ENCODE results near the gene ANKRD63. TPM values are rescaled to one million over a fixed set of nuclear protein-coding genes. Genes with fewer than 3 reads are reported as not detected.
A peak's percentile ranks its signal among the peaks of the same experiment; 100 is the strongest.

Gene ANKRD63
- total and polyA plus RNA-seq, 2 of the 13 experiments (the other 11 are each of a cell fraction or from before 2014, with no cell fraction given), result not detected

DNA sequence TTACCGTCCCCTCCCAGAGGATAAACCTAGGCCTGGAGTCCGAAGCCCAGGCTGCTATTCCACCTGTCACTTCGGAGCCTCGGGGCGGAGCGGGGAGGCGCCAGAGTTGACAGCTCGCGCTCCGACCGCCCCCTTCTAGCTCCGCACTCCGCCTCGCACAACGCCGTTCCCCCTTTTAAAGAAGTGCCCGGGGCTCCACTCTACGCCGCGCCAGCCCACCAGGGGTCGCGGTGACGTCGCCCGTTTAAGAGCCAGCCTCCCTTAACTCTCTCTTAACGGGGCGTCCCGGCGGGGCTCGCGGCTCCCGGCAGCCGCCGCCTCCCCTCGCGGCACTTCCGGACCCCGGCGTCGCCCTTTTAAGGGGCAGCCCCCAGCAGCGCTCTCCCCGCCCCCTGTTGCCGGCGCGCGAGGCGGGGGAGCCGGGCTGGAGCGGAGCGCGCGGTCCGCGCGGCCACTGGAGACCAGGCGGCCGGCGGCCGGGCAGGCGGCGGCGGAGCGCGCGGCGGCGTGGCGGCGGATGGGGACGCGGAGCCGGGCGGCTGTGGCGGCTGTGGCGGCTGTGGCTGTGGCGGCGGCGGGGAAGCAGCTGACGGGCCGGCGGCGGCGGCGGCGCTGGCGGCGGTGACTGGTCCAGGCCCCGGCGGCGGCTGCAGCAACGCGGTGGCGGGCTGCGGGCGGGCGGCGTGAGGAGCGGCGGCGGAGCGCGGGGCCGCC is 40.5 kb upstream of the ANKRD63 start, which contains the start of gene INAFM2 (continued):
- TF ChIP-seq GATA4 (IDR thresholded peaks at IDR 0.05; ENCODE audit: borderline replicate concordance, low read depth), result no peak
- peak; percentile 32; the same call in 1 of the 2 replicates for TF ChIP-seq MIER2 (CRISPR knock-in tag; IDR thresholded peaks at IDR 0.05)
- no peak for TF ChIP-seq ZNF510 (CRISPR knock-in tag; IDR thresholded peaks at IDR 0.05; ENCODE audit: low read depth)
- TF ChIP-seq NFE2 (CRISPR knock-in tag; IDR thresholded peaks at IDR 0.05), result no peak
- peak; percentile 89 for TF ChIP-seq SALL2 (CRISPR knock-in tag; IDR thresholded peaks at IDR 0.05)
- TF ChIP-seq, protein P1, sequence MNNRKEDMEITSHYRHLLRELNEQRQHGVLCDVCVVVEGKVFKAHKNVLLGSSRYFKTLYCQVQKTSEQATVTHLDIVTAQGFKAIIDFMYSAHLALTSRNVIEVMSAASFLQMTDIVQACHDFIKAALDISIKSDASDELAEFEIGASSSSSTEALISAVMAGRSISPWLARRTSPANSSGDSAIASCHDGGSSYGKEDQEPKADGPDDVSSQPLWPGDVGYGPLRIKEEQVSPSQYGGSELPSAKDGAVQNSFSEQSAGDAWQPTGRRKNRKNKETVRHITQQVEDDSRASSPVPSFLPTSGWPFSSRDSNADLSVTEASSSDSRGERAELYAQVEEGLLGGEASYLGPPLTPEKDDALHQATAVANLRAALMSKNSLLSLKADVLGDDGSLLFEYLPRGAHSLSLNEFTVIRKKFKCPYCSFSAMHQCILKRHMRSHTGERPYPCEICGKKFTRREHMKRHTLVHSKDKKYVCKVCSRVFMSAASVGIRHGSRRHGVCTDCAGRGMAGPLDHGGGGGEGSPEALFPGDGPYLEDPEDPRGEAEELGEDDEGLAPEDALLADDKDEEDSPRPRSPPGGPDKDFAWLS (CRISPR knock-in tag; IDR thresholded peaks at IDR 0.05; ENCODE audit: borderline replicate concordance), result no peak
- no peak for TF ChIP-seq ATM (IDR thresholded peaks at IDR 0.05; ENCODE audit: borderline replicate concordance)
- TF ChIP-seq KAT8 (CRISPR knock-in tag; IDR thresholded peaks at IDR 0.05), result peak; percentile 52; the same call in 1 of the 2 replicates
- TF ChIP-seq, protein P2, sequence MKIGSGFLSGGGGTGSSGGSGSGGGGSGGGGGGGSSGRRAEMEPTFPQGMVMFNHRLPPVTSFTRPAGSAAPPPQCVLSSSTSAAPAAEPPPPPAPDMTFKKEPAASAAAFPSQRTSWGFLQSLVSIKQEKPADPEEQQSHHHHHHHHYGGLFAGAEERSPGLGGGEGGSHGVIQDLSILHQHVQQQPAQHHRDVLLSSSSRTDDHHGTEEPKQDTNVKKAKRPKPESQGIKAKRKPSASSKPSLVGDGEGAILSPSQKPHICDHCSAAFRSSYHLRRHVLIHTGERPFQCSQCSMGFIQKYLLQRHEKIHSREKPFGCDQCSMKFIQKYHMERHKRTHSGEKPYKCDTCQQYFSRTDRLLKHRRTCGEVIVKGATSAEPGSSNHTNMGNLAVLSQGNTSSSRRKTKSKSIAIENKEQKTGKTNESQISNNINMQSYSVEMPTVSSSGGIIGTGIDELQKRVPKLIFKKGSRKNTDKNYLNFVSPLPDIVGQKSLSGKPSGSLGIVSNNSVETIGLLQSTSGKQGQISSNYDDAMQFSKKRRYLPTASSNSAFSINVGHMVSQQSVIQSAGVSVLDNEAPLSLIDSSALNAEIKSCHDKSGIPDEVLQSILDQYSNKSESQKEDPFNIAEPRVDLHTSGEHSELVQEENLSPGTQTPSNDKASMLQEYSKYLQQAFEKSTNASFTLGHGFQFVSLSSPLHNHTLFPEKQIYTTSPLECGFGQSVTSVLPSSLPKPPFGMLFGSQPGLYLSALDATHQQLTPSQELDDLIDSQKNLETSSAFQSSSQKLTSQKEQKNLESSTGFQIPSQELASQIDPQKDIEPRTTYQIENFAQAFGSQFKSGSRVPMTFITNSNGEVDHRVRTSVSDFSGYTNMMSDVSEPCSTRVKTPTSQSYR (CRISPR knock-in tag; IDR thresholded peaks at IDR 0.05; ENCODE audit: borderline replicate concordance), result peak; percentile 14; the same call in 1 of the 2 replicates
- peak; percentile 87 for TF ChIP-seq ZNF441 (CRISPR knock-in tag; IDR thresholded peaks at IDR 0.05; ENCODE audit: borderline replicate concordance)
- TF ChIP-seq AHR (CRISPR knock-in tag; IDR thresholded peaks at IDR 0.05), result no peak
- TF ChIP-seq, protein P3, sequence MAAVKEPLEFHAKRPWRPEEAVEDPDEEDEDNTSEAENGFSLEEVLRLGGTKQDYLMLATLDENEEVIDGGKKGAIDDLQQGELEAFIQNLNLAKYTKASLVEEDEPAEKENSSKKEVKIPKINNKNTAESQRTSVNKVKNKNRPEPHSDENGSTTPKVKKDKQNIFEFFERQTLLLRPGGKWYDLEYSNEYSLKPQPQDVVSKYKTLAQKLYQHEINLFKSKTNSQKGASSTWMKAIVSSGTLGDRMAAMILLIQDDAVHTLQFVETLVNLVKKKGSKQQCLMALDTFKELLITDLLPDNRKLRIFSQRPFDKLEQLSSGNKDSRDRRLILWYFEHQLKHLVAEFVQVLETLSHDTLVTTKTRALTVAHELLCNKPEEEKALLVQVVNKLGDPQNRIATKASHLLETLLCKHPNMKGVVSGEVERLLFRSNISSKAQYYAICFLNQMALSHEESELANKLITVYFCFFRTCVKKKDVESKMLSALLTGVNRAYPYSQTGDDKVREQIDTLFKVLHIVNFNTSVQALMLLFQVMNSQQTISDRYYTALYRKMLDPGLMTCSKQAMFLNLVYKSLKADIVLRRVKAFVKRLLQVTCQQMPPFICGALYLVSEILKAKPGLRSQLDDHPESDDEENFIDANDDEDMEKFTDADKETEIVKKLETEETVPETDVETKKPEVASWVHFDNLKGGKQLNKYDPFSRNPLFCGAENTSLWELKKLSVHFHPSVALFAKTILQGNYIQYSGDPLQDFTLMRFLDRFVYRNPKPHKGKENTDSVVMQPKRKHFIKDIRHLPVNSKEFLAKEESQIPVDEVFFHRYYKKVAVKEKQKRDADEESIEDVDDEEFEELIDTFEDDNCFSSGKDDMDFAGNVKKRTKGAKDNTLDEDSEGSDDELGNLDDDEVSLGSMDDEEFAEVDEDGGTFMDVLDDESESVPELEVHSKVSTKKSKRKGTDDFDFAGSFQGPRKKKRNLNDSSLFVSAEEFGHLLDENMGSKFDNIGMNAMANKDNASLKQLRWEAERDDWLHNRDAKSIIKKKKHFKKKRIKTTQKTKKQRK (IDR thresholded peaks at IDR 0.05; ENCODE audit: low read length), result no peak
- TF ChIP-seq, protein P4, sequence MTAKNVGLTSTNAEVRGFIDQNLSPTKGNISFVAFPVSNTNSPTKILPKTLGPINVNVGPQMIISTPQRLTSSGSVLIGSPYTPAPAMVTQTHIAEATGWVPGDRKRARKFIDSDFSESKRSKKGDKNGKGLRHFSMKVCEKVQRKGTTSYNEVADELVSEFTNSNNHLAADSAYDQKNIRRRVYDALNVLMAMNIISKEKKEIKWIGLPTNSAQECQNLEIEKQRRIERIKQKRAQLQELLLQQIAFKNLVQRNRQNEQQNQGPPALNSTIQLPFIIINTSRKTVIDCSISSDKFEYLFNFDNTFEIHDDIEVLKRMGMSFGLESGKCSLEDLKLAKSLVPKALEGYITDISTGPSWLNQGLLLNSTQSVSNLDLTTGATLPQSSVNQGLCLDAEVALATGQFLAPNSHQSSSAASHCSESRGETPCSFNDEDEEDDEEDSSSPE (CRISPR knock-in tag; IDR thresholded peaks at IDR 0.05), result peak; percentile 73
- no peak for TF ChIP-seq ZNF841 (CRISPR knock-in tag; IDR thresholded peaks at IDR 0.05; ENCODE audit: borderline replicate concordance)
- no peak for TF ChIP-seq ZNF747 (CRISPR knock-in tag; IDR thresholded peaks at IDR 0.05; ENCODE audit: borderline replicate concordance)
- TF ChIP-seq MYC (CRISPR knock-in tag; IDR thresholded peaks at IDR 0.05; ENCODE audit: borderline replicate concordance), result no peak; the same call in 1 of the 2 replicates
- TF ChIP-seq ZFP90 (CRISPR knock-in tag; IDR thresholded peaks at IDR 0.05; ENCODE audit: borderline replicate concordance), result peak; percentile 67; the same call in 1 of the 2 replicates
- no peak for TF ChIP-seq SNRNP70 (IDR thresholded peaks at IDR 0.05; ENCODE audit: low read depth, low read length)
- TF ChIP-seq GATAD2A (CRISPR knock-in tag; IDR thresholded peaks at IDR 0.05), result peak; percentile 31; the same call in 1 of the 2 replicates
- TF ChIP-seq CENPT (CRISPR knock-in tag; IDR thresholded peaks at IDR 0.05; ENCODE audit: low read depth), result no peak
- TF ChIP-seq ZNF720 (CRISPR knock-in tag; IDR thresholded peaks at IDR 0.05), result no peak
